ENCODE measurements around the gene ALS2.

Gene ALS2

DNA sequence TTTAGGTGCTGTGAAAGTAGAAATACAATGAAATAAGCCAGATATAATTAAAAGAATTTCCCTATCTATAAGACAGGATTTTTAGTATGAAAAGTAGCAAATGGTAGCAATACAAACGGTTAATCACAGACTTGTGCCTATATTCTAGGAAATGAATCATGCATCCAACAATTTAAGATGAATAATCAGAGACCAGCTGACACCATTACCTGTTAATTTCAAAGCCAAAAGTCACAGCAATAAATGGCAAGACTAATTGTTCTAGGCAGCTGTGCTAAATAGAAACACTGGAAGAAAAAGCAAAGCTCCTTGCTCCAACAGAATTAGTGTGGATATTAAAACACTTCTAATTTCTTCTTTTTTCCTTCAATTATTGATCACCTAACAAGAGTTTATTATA is 47.2 kb downstream of the ALS2 start:
- Histone ChIP-seq H3K27ac (replicated peaks) (no peak overlapping the region), H3K4me3 (replicated peaks; ENCODE audit: insufficient read depth, low read length) (no peak overlapping the region), H3K27me3 (ENCODE audit: insufficient read depth, poor library complexity, severe bottlenecking) (no peaks in the 10 kb centered on the region)
- no peak for DNase-seq (ENCODE audit: low read depth in 1 of 2, low spot score in 1 of 2)
- TF ChIP-seq, protein P1, sequence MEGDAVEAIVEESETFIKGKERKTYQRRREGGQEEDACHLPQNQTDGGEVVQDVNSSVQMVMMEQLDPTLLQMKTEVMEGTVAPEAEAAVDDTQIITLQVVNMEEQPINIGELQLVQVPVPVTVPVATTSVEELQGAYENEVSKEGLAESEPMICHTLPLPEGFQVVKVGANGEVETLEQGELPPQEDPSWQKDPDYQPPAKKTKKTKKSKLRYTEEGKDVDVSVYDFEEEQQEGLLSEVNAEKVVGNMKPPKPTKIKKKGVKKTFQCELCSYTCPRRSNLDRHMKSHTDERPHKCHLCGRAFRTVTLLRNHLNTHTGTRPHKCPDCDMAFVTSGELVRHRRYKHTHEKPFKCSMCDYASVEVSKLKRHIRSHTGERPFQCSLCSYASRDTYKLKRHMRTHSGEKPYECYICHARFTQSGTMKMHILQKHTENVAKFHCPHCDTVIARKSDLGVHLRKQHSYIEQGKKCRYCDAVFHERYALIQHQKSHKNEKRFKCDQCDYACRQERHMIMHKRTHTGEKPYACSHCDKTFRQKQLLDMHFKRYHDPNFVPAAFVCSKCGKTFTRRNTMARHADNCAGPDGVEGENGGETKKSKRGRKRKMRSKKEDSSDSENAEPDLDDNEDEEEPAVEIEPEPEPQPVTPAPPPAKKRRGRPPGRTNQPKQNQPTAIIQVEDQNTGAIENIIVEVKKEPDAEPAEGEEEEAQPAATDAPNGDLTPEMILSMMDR (IDR thresholded peaks at IDR 0.05; ENCODE audit: insufficient read depth, low read length) = no peak
- TF ChIP-seq SPI1 (IDR thresholded peaks at IDR 0.05; ENCODE audit: borderline replicate concordance, low read depth) (no peak), POLR2AphosphoS5 (IDR thresholded peaks at IDR 0.05; ENCODE audit: low read depth) (no peak), GABPA (IDR thresholded peaks at IDR 0.05; ENCODE audit: low read depth) (no peak)
- TF ChIP-seq, protein P2, sequence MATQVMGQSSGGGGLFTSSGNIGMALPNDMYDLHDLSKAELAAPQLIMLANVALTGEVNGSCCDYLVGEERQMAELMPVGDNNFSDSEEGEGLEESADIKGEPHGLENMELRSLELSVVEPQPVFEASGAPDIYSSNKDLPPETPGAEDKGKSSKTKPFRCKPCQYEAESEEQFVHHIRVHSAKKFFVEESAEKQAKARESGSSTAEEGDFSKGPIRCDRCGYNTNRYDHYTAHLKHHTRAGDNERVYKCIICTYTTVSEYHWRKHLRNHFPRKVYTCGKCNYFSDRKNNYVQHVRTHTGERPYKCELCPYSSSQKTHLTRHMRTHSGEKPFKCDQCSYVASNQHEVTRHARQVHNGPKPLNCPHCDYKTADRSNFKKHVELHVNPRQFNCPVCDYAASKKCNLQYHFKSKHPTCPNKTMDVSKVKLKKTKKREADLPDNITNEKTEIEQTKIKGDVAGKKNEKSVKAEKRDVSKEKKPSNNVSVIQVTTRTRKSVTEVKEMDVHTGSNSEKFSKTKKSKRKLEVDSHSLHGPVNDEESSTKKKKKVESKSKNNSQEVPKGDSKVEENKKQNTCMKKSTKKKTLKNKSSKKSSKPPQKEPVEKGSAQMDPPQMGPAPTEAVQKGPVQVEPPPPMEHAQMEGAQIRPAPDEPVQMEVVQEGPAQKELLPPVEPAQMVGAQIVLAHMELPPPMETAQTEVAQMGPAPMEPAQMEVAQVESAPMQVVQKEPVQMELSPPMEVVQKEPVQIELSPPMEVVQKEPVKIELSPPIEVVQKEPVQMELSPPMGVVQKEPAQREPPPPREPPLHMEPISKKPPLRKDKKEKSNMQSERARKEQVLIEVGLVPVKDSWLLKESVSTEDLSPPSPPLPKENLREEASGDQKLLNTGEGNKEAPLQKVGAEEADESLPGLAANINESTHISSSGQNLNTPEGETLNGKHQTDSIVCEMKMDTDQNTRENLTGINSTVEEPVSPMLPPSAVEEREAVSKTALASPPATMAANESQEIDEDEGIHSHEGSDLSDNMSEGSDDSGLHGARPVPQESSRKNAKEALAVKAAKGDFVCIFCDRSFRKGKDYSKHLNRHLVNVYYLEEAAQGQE (IDR thresholded peaks at IDR 0.05; ENCODE audit: insufficient replicate concordance, low read depth) = no peak

DNA sequence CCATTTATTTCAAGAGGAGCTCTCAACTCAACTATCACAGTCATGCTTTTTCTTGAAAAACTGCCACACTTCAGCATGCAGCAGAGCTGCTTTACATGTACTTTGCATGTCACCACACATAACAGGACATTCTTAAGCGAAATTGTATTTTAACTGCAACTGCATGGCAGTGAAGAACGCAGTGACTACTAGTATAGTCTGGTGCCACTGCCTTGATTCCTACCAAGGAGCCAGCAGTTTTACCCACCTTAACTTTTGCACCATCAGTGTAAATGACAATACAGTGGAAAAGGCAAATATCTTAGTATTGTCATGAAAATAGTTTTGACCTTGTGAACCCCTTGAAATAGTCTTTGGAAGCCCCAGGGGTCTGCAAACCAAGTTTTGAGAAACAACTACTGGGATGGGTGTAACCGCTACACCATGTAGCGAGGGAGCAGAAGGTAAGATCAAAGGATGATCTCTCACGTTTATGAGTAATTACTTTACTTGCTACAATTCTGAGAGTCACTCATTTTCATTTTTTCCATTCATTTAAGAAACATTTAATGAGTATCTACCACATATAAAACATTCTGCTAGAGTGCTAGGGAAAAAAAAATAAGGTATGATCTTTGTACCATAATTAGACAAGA is 50.0 kb downstream of the ALS2 start:
- no peaks in the 10 kb centered on the region for H3K27me3 ChIP-seq (ENCODE audit: insufficient read depth, poor library complexity, severe bottlenecking)
- no peak for TF ChIP-seq GABPA (IDR thresholded peaks at IDR 0.05; ENCODE audit: low read depth)
- TF ChIP-seq, protein P2 (IDR thresholded peaks at IDR 0.05; ENCODE audit: insufficient replicate concordance, low read depth) = no peak
- TF ChIP-seq, protein P1 (IDR thresholded peaks at IDR 0.05; ENCODE audit: insufficient read depth, low read length) = no peak
- TF ChIP-seq SPI1 (IDR thresholded peaks at IDR 0.05; ENCODE audit: borderline replicate concordance, low read depth) = no peak
- TF ChIP-seq POLR2AphosphoS5 (IDR thresholded peaks at IDR 0.05; ENCODE audit: low read depth) = no peak
- H3K27ac ChIP-seq (replicated peaks) = no peak overlapping the region
- no peak for DNase-seq (ENCODE audit: low read depth in 1 of 2, low spot score in 1 of 2)
- H3K4me3 ChIP-seq (replicated peaks; ENCODE audit: insufficient read depth, low read length) = no peak overlapping the region

DNA sequence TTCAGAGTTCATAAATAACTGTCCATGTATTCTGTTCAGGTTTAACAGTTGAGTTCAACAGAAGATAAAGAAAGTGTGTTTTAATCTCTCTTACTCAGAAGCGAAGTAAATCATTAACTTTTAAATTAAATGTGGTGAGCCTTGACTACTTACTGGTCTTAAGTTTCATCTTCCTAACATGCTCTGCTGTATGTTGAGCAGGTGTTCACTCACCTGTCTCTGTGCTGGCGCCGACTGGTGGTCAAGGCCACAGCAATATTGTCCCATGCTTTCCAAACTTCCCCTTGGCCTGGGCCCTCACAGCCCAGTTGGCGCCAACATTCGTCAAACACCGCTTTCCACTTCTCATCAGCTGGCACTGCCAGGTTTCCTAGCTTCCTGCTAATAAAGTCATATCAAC is 65.3 kb downstream of the ALS2 start:
- DNase-seq (ENCODE audit: low read depth in 1 of 2, low spot score in 1 of 2) = no peak
- Histone ChIP-seq H3K4me3 (replicated peaks; ENCODE audit: insufficient read depth, low read length) (no peak overlapping the region), H3K27ac (replicated peaks) (no peak overlapping the region), H3K27me3 (ENCODE audit: insufficient read depth, poor library complexity, severe bottlenecking) (no peaks in the 10 kb centered on the region)
- TF ChIP-seq, protein P2 (IDR thresholded peaks at IDR 0.05; ENCODE audit: insufficient replicate concordance, low read depth) = no peak
- TF ChIP-seq SPI1 (IDR thresholded peaks at IDR 0.05; ENCODE audit: borderline replicate concordance, low read depth) (no peak), POLR2AphosphoS5 (IDR thresholded peaks at IDR 0.05; ENCODE audit: low read depth) (no peak), GABPA (IDR thresholded peaks at IDR 0.05; ENCODE audit: low read depth) (no peak)
- TF ChIP-seq, protein P1 (IDR thresholded peaks at IDR 0.05; ENCODE audit: insufficient read depth, low read length) = no peak
